ENCODE results near the gene DDX24.

The DDX24 gene

GRCh38 chr14:94080621-94081385, at the start of gene DDX24, which contains the start of gene IFI27L1:
TSS of gene DDX24 (minus strand) at chr14:94081202. CDS start at chr14:94079742, 1,460 bp downstream.
TSS of gene IFI27L1 (plus strand) at chr14:94081310. CDS start at chr14:94096938, 15,628 bp downstream.
- DNase-seq (ENCODE audit: insufficient read length, low spot score) (peak; percentile 96), FAIRE-seq (peak; percentile 91)

DNA sequence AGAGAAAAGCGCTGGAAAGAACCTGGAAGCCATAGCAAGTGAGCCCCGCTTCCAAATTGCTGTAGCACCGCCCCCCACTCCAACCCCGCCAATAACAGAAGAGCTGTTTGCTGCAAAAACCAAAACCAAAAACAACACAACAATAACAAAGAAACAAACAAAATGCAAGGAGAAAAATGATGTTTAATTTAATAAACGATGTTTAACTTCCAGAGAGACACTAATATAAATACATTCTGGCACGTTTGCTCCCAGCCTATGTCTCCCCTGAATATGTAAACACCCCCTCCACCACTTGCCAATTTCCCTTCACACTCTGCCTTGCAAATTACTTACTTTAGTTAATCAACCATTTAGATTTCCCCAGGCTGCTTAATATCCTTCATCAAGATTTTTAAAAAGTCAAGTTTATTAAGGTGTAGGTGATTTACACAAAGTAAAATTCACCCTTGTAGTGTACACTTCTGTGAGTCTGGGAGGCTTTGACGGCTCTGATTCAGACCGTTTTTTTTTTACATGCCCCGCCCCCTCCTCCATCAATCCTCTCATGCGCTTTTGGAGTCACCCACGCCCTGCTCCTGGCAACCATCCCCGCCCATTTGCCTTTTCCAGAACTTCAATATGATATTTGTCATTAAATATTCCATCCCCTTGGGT, 48.9 kb upstream of the DDX24 start:
- FAIRE-seq (no peak), DNase-seq (ENCODE audit: insufficient read length, low spot score) (peak; percentile 49)

DNA sequence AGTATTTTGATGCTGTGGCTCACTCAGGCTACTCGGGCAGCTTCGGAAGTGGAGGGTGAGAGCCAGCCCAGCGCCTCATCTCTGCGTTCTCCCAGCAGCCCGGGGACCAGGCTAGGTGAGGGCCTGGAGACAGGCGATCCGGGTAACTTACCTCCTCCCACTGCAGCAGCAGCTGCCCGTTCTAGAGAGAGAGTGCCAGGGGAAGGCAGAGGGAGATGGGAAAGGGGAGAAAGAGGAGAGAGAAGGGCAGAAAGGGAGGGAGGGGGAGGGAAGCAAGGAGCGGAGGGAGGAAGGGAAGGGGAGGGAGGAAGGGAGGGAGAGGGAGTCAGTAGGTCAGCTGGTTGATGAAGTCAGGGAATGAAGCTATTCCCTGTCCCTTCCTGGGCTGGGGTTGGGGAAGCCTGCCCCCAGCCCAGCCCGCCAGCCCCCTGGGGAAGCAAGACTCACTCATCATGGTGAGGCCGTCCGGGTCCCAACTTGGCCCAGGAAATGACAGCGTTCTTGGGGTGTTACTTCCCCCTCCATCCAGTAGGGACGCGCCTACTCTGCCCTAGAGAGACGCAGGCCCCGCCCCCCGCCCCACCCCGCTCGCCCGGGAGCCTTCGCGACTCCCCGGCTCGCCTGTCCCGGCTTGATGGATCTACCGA, 48.2 kb upstream of the DDX24 start, which contains the start of gene IFI27L2:
Gene IFI27L2, minus strand, starts transcription at position 494 of the 647 bp plus-strand sequence. Its CDS starts 40 bp downstream, at position 454.
- FAIRE-seq = peak; percentile 85
- peak; percentile 88 for DNase-seq (ENCODE audit: insufficient read length, low spot score)

DNA sequence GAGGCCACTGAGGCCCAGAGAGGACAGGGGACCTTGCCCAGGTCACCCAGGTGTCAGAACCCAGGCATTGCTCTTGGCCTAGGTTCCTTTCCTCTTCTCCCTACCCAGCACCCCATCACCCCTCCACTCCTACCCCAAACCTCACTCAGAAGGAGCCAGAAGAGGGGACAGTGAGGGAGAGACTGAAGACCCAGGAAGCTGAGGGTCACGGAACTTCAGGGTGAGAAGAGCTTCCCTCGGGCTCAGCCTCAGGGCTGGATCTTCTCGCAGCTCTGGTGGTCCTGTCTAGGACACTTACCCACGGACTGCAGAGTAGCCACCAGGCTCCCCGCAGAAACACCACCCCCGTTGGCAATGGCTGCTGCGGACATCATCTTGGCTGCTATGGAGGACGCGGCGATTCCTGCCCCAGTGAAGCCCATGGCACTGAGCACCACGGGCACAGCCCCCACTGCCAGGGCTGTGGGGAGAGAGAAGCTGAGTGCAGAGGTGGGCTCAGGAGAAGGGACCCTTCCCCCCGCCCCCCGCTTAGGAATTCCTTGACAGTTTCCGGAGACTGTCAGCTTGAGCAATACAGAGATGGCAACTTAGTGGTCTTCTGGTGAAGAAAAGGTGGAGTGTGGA, 47.3 kb upstream of the DDX24 start:
- DNase-seq (ENCODE audit: insufficient read length, low spot score) = no peak

GRCh38 chr14:94127330-94127729, 46.3 kb upstream of the DDX24 start:
- no peak for FAIRE-seq

More for the DNA sequence above, 47.3 kb upstream of the DDX24 start:
- FAIRE-seq = no peak

GRCh38 chr14:94126800-94127199, 45.8 kb upstream of the DDX24 start:
- DNase-seq (ENCODE audit: insufficient read length, low spot score) (no peak), FAIRE-seq (no peak)

More at GRCh38 chr14:94127330-94127729, 46.3 kb upstream of the DDX24 start:
- DNase-seq (ENCODE audit: insufficient read length, low spot score) = no peak

- FAIRE-seq (no peak), DNase-seq (ENCODE audit: insufficient read length, low spot score) (no peak)
Observed at GRCh38 chr14:94126419-94126677, 45.3 kb upstream of the DDX24 start.

DNA sequence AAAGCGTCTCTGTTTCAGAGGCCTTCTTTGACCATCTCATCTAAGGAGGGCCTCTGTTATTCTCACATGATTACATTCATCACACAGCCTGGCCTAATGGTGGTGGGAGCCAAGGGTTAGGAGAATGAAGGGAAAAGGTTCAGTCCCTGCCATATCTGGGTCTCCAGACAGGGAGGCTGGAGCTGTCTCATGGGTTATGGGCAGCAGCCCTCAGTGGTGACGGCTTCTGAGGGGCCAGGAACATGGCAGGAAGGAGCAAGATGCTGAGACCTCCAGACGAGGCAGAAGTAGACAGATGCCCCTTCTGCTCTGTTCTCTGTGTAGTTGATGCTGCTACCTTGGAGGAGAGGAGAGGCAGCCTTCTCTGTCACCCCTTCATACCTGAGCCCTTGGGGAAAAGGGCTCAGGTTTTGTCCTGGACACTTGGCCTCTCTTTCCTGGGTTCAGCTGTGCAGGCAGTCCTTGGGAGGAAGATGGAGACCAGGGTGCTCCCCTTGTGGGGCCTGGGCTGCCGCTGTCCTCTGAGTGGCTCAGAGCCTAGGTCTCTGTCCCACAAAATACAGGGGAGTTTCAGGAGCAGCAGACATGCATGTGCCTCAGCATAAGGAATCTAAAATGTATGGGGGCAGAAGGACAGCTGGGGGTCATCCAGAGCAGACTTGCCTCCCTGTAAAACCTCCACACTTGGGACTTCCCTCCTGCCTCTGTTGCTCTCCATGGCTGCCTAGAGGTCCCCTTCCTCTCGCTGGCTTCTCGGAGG, 44.8 kb upstream of the DDX24 start:
- FAIRE-seq (no peak), DNase-seq (ENCODE audit: insufficient read length, low spot score) (no peak)

GRCh38 chr14:94124582-94125377, 43.8 kb upstream of the DDX24 start:
- DNase-seq (ENCODE audit: insufficient read length, low spot score) = no peak

GRCh38 chr14:94123868-94124267, 42.9 kb upstream of the DDX24 start:
- DNase-seq (ENCODE audit: insufficient read length, low spot score) = no peak
- no peak for FAIRE-seq

More at GRCh38 chr14:94124582-94125377, 43.8 kb upstream of the DDX24 start:
- FAIRE-seq = no peak

DNA sequence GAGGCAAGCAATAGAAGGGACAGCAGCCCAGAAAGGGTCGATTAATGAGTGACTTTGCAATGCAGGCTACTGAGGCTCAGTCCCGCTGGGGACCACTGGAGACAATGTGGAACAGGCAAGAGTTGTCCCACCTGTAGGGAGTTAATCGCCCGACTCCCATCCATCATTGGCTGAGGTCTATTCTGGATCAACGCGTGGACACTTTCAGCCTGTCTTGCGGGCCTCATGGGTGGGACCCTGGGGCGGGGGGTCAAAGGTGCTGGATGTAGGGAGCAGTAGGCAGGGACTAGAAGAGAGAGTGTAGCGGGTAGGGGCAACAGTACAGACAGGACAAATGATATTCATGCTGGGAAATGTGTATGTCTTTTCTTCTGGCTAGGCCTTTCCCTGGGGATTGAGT, 42.3 kb upstream of the DDX24 start:
- FAIRE-seq (no peak), DNase-seq (ENCODE audit: insufficient read length, low spot score) (no peak)

- no peak for FAIRE-seq
- DNase-seq (ENCODE audit: insufficient read length, low spot score) = no peak
Observed at GRCh38 chr14:94122438-94122837, 41.4 kb upstream of the DDX24 start.

- no peak for FAIRE-seq
- no peak for DNase-seq (ENCODE audit: insufficient read length, low spot score)
Observed at GRCh38 chr14:94121485-94121884, 40.5 kb upstream of the DDX24 start.

GRCh38 chr14:94120667-94121340, 39.8 kb upstream of the DDX24 start:
- FAIRE-seq (no peak), DNase-seq (ENCODE audit: insufficient read length, low spot score) (no peak)

DNA sequence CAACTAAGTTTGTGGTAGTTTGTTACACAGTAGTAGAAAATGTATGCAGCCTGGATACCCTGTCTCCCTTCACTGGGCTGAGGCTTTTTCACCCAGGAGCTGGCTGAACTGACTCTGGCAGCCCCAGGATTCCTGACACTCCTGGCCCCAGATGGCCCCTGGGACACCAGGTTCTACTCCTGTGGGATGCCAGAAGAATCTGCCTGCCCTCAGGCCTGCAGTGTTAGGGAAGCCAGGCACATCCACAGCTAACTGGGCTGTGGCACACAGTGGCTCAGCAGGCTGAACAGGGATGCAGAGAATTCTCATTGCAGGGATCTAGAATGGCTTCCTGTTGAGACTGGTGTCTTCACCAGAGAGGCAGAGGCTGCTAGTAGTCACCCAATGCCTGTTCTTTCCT, 38.1 kb upstream of the DDX24 start:
- DNase-seq (ENCODE audit: insufficient read length, low spot score) = no peak
- FAIRE-seq = no peak

- FAIRE-seq (no peak), DNase-seq (ENCODE audit: insufficient read length, low spot score) (no peak)
Observed at GRCh38 chr14:94117856-94118255, 36.9 kb upstream of the DDX24 start.

GRCh38 chr14:94116701-94117100, 35.7 kb upstream of the DDX24 start:
- DNase-seq (ENCODE audit: insufficient read length, low spot score) (no peak), FAIRE-seq (no peak)

- no peak for FAIRE-seq
- DNase-seq (ENCODE audit: insufficient read length, low spot score) = no peak
Observed at GRCh38 chr14:94115631-94116030, 34.6 kb upstream of the DDX24 start.

GRCh38 chr14:94115058-94115591, 34.1 kb upstream of the DDX24 start:
- FAIRE-seq (no peak), DNase-seq (ENCODE audit: insufficient read length, low spot score) (no peak)

Data from HTR-8/SVneo (cell line).